OCI-LY1 (cell line): ENCODE data around the gene TRIM7.

Source experiments
- CTCF ChIP-seq: fragments of 200-600 bp; sonication (generic), shearing (Covaris generic); IDR thresholded peaks from 2 replicates; pipeline ENCODE4 v1.5.1; 2017; ENCODE audit warnings: mild to moderate bottlenecking, antibody characterized with exemption, low read length, moderate library complexity, mixed read lengths
- EZH2 ChIP-seq: fragments of 200-600 bp; sonication (generic), shearing (Covaris generic); IDR thresholded peaks from 2 replicates; pipeline ENCODE4 v1.8.0; 2017; ENCODE audit warnings: borderline replicate concordance, mixed run types, mild to moderate bottlenecking, antibody characterized with exemption, low read length, moderate library complexity, mixed read lengths

DNA sequence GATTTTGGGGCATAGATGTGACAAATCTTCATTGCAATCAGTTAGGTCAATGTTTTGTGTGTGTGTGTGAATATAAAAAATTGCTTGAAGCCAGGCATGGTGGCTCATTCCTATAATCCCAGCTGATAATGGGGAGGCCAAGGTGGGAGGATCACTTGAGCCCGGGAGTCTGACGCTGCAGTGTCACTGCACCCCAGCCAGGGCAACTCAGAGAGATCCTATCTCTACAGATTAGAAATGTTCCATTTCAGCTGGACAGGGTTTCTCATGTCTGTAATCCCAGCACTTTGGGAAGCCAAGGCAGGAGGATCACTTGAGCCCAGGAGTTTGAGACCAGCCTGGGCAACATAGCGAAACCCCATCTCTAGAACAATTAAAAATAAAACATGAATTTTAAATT lies 46.1 kb downstream of the TRIM7 start:
- TF ChIP-seq CTCF (no peak), EZH2 (no peak)
